Endothelial cell of umbilical vein (primary cell): ENCODE data around the gene UGGT2. TPM values are rescaled to one million over a fixed set of nuclear protein-coding genes. Genes with fewer than 3 reads are reported as not detected.

Source experiments
- BruUV-seq: library from RNA; stranded (reverse); fragments of 400-500 nt; replicated peaks from 2 replicates; lab custom pipeline; 2021; lab: Mats Ljungman, UMichigan
- CTCF ChIA-PET: fragments of 300-600, 350-600 bp; sonication (Branson Sonifier 250); formaldehyde crosslinking; loops from one replicate; lab custom pipeline; 2021; ENCODE audit warnings: antibody characterized with exemption, inconsistent platforms; lab: Charles Lee
- POLR2A ChIA-PET: fragments of 300-600, 350-600 bp; sonication (Branson Sonifier 250); formaldehyde crosslinking; loops from one replicate; lab custom pipeline; 2021; ENCODE audit warnings: antibody characterized with exemption, inconsistent platforms; lab: Charles Lee
- DNase-seq: peaks from one replicate; pipeline ENCODE4 v3.0.0-alpha.2; 2011; ENCODE audit warnings: low read depth, low spot score
- FAIRE-seq: peaks from 2 replicates; lab custom pipeline; 2011; peaks lifted over from hg19 to GRCh38; lab: Jason Lieb, UNC
- H2AFZ ChIP-seq: 2 replicates; pipeline ENCODE4 v1.6.0; 2012; ENCODE audit warnings: low read depth, low read length, control low read depth, inconsistent platforms
- H3K27ac ChIP-seq: 2 replicates; pipeline ENCODE4 v1.5.1; 2011; ENCODE audit warnings: low read depth, mild to moderate bottlenecking, control low read depth, low read length, moderate library complexity; ENCODE audit not compliant: insufficient read depth
- H3K27me3 ChIP-seq, 2 experiments: 2 replicates each; pipeline versions ENCODE4 v1.6.0 to v1.6.1; 2011; ENCODE audit warnings: low read length in 2 of 2, mixed read lengths in 1 of 2; ENCODE audit not compliant: control insufficient read depth in 2 of 2, insufficient read depth in 2 of 2
- H3K36me3 ChIP-seq, 2 experiments: 2 replicates in 1 of 2; 3 replicates in 1 of 2; pipeline ENCODE4 v1.5.1; 2011; ENCODE audit warnings: low read length in 2 of 2, mild to moderate bottlenecking in 1 of 2, moderate library complexity in 1 of 2; ENCODE audit not compliant: control insufficient read depth in 2 of 2, insufficient read depth in 2 of 2; ENCODE audit errors: extremely low read depth in 1 of 2
- H3K4me1 ChIP-seq: 3 replicates; pipeline ENCODE4 v1.5.1; 2011; ENCODE audit warnings: mild to moderate bottlenecking, low read length; ENCODE audit not compliant: control insufficient read depth, insufficient read depth; ENCODE audit errors: extremely low read depth
- H3K4me2 ChIP-seq: 2 replicates; pipeline ENCODE4 v1.6.1; 2011; ENCODE audit warnings: low read length, control low read depth, mixed read lengths; ENCODE audit not compliant: insufficient read depth
- H3K4me3 ChIP-seq, 3 experiments: fragments of 200-600 bp in 1 of 3; sonication (generic), shearing (Covaris generic) in 1 of 3; replicated peaks in 1 of 3; 2 replicates each; pipeline ENCODE4 v1.5.1; 2011 to 2016; ENCODE audit warnings: control low read depth in 3 of 3, low read length in 3 of 3, mild to moderate bottlenecking in 2 of 3, inconsistent platforms in 1 of 3, low read depth in 1 of 3, moderate library complexity in 1 of 3; ENCODE audit not compliant: insufficient read depth in 1 of 3
- H3K79me2 ChIP-seq: 2 replicates; pipeline ENCODE4 v1.6.0; 2012; ENCODE audit warnings: low read length, inconsistent platforms; ENCODE audit not compliant: control insufficient read depth, insufficient read depth
- H3K9ac ChIP-seq: replicated peaks from 2 replicates; pipeline ENCODE3; 2011; ENCODE audit warnings: low read length, control low read depth; ENCODE audit not compliant: insufficient read depth; ENCODE audit errors: extremely low read depth
- H3K9me1 ChIP-seq: replicated peaks from 3 replicates; pipeline ENCODE4 v1.6.0; 2011; ENCODE audit warnings: mild to moderate bottlenecking, low read length; ENCODE audit not compliant: control insufficient read depth, insufficient read depth; ENCODE audit errors: extremely low read depth
- H3K9me3 ChIP-seq: replicated peaks from 2 replicates; pipeline ENCODE4 v1.5.1; 2012; ENCODE audit warnings: low read length, inconsistent platforms; ENCODE audit not compliant: control insufficient read depth, insufficient read depth
- H4K20me1 ChIP-seq: replicated peaks from 2 replicates; pipeline ENCODE3; 2011; ENCODE audit warnings: mild to moderate bottlenecking, low read length; ENCODE audit not compliant: control insufficient read depth, insufficient read depth; ENCODE audit errors: extremely low read depth
- CTCF ChIP-seq, 2 donors: IDR thresholded peaks; 1 replicate in 1 of 2; 2 replicates in 1 of 2; pipeline ENCODE4 v1.5.1; 2011; ENCODE audit warnings: low read length in 2 of 2, mild to moderate bottlenecking in 2 of 2, moderate library complexity in 2 of 2, control low read depth in 1 of 2, inconsistent platforms in 1 of 2, low read depth in 1 of 2; ENCODE audit not compliant: insufficient read depth in 1 of 2; ENCODE audit errors: extremely low read depth in 1 of 2
- EZH2 ChIP-seq: IDR thresholded peaks from 2 replicates; pipeline ENCODE4 v1.6.1; 2012; ENCODE audit warnings: borderline replicate concordance, low read depth, mild to moderate bottlenecking, moderate library complexity, low read length, inconsistent platforms; ENCODE audit not compliant: severe bottlenecking
- FOS ChIP-seq: IDR thresholded peaks from 2 replicates; pipeline ENCODE4 v1.6.1; 2011; ENCODE audit warnings: mild to moderate bottlenecking, low read length, moderate library complexity, borderline replicate concordance; ENCODE audit not compliant: insufficient read depth
- GATA2 ChIP-seq: IDR thresholded peaks from 2 replicates; pipeline ENCODE4 v1.7.0; 2011; ENCODE audit warnings: low read depth, mild to moderate bottlenecking, moderate library complexity, mixed read lengths, low read length; ENCODE audit not compliant: insufficient read length, insufficient read depth
- JUN ChIP-seq: IDR thresholded peaks from 2 replicates; pipeline ENCODE4 v1.6.1; 2011; ENCODE audit warnings: borderline replicate concordance, low read depth; ENCODE audit not compliant: insufficient read length, insufficient read depth
- MAX ChIP-seq: IDR thresholded peaks from 2 replicates; pipeline ENCODE4 v1.6.1; 2011; ENCODE audit not compliant: insufficient read depth, insufficient read length
- MYC ChIP-seq: IDR thresholded peaks from one replicate; pipeline ENCODE4 v1.6.1; 2011; ENCODE audit warnings: mild to moderate bottlenecking, low read depth, low read length
- POLR2A ChIP-seq: IDR thresholded peaks from 2 replicates; pipeline ENCODE4 v1.6.1; 2012; ENCODE audit warnings: low read depth, mild to moderate bottlenecking, control low read depth, low read length
- POLR2AphosphoS5 ChIP-seq: IDR thresholded peaks from 2 replicates; pipeline ENCODE4 v1.6.1; 2012; ENCODE audit warnings: low read depth, mild to moderate bottlenecking, control low read depth, low read length, moderate library complexity; ENCODE audit not compliant: insufficient read depth
- dilution Hi-C: fragments of 300-500 bp; cut with MboI; formaldehyde crosslinking; loops from one replicate; pipeline ENCODE4 v1.15.0; 2019; ENCODE audit warnings: low sequenced_read_pairs; ENCODE audit not compliant: extremely low pct_ligation_motif_present
- intact Hi-C: fragments of 100-400 bp; cut with micrococcal nuclease; formaldehyde crosslinking; loops from one replicate; pipeline ENCODE4 v1.10.0; 2022
- polyA plus RNA-seq, 4 experiments: library from polyadenylated mRNA; depleted of rRNA in 3 of 4; stranded (reverse) in 3 of 4; unstranded in 1 of 4; fragments of >200 nt; gene quantifications; 2 replicates each; pipeline versions ENCODE4 v1.2.1 to v1.2.3, GENCODE V29; 2011 to 2012; ENCODE audit warnings: missing spikeins in 1 of 4
- total RNA-seq: library from RNA; stranded (reverse); gene quantifications from 2 replicates; pipeline ENCODE4 v1.2.3, GENCODE V29; 2021

Gene UGGT2
- total and polyA plus RNA-seq, 2 donors (not counting 3 experiments of a cell fraction or from before 2014, with no cell fraction given), result 4.6 to 25.1 TPM

GRCh38 chr13:95926231-95926630 is 127.0 kb downstream of the UGGT2 start:
- Histone ChIP-seq H2AFZ (no peak overlapping the region), H3K9me1 (no peaks in the 10 kb centered on the region), H3K79me2 (no peaks in the 10 kb centered on the region), H3K4me1 (peaks cover 3% of the 10 kb centered on the region), H3K27ac (no peak overlapping the region), H3K9me3 (no peaks in the 10 kb centered on the region), H3K4me3 (no peak overlapping the region), H3K9ac (no peak overlapping the region), H3K4me2 (no peak overlapping the region), H4K20me1 (no peaks in the 10 kb centered on the region), H3K36me3 (no peaks in the 10 kb centered on the region), H3K27me3 (no peaks in the 10 kb centered on the region)
- TF ChIP-seq MAX (no peak), EZH2 (no peak)
- FAIRE-seq (peak; percentile 37), DNase-seq (peak; percentile 23)
- intact Hi-C loops, result no loop called here
- ChIA-PET POLR2A (no interaction called here), CTCF (no interaction called here)
- no TSS peak for BruUV-seq
- dilution Hi-C loops, result no loop called here

- Histone ChIP-seq H3K9me3 (no peaks in the 10 kb centered on the region), H3K27me3 (no peaks in the 10 kb centered on the region), H3K36me3 (no peaks in the 10 kb centered on the region), H3K27ac (no peak overlapping the region), H3K9me1 (no peaks in the 10 kb centered on the region), H4K20me1 (no peaks in the 10 kb centered on the region), H3K4me1 (peaks cover 3% of the 10 kb centered on the region), H3K4me3 (no peak overlapping the region), H3K9ac (no peak overlapping the region), H3K79me2 (no peaks in the 10 kb centered on the region), H3K4me2 (no peak overlapping the region), H2AFZ (no peak overlapping the region)
- CTCF ChIA-PET, result interaction anchor here (1.0 to 1.2 kb wide), 2 partner anchors 8 to 91 kb away, joined by 3 to 5 read pairs; no protein-coding TSS in a partner anchor
- no peak for TF ChIP-seq MAX
- TF ChIP-seq GATA2, result no peak
- TF ChIP-seq CTCF (IDR thresholded peaks at IDR 0.05; ENCODE audit: extremely low read depth in 1 of 2, insufficient read depth in 1 of 2, low read depth in 1 of 2, low read length in 2 of 2), result no peak
- TF ChIP-seq POLR2A, result no peak
- TF ChIP-seq FOS, result no peak
- no peak for TF ChIP-seq EZH2
- TF ChIP-seq JUN, result no peak
- no peak for TF ChIP-seq POLR2AphosphoS5
- TF ChIP-seq MYC, result no peak
- FAIRE-seq, result peak; percentile 43
- dilution Hi-C loops, result no loop called here
- POLR2A ChIA-PET, result no interaction called here
- DNase-seq, result peak; percentile 3
- intact Hi-C loops, result no loop called here
- no TSS peak for BruUV-seq
Measured at GRCh38 chr13:95924389-95924994, 128.7 kb downstream of the UGGT2 start.
